Transverse colon (tissue), 4 donors: ENCODE results near the gene SMAD1. TPM values are rescaled to one million over a fixed set of nuclear protein-coding genes. Genes with fewer than 3 reads are reported as not detected.

Experiments
- DNase-seq: peaks from one replicate; pipeline ENCODE4 v3.0.0-alpha.2; 2019
- H3K27ac ChIP-seq, 4 donors: fragments of 200-600 bp; sonication (generic); 2 replicates each; pipeline ENCODE4 v1.5.1; 2016 to 2018; ENCODE audit warnings: inconsistent platforms in 4 of 4
- H3K27me3 ChIP-seq: fragments of 200-600 bp; sonication (generic); 2 replicates; pipeline ENCODE4 v1.5.1; 2017; ENCODE audit warnings: inconsistent platforms
- H3K36me3 ChIP-seq, 4 donors: fragments of 200-600 bp; sonication (generic); 2 replicates each; pipeline ENCODE4 v1.5.1; 2017 to 2019; ENCODE audit warnings: inconsistent platforms in 4 of 4
- H3K4me1 ChIP-seq, 4 donors: fragments of 200-600 bp; sonication (generic); 2 replicates each; pipeline ENCODE4 v1.5.1; 2017 to 2020; ENCODE audit warnings: inconsistent platforms in 4 of 4
- H3K4me3 ChIP-seq, 4 donors: fragments of 200-600 bp; sonication (generic); 1 replicate in 1 of 4; 2 replicates in 3 of 4; pipeline versions ENCODE4 v1.5.1 to v1.6.1; 2017 to 2019; ENCODE audit warnings: inconsistent platforms in 4 of 4
- H3K9me3 ChIP-seq, 2 donors: fragments of 200-600 bp; sonication (generic); 2 replicates each; pipeline ENCODE4 v1.5.1; 2017 to 2019; ENCODE audit warnings: inconsistent platforms in 2 of 2
- CTCF ChIP-seq, 5 experiments: fragments of 200-600 bp in 3 of 5; fragments of 450-650 bp in 2 of 5; sonication (generic) in 3 of 5; IDR thresholded peaks; 1 replicate in 2 of 5; 2 replicates in 3 of 5; pipeline ENCODE4 v1.5.1; 2016 to 2017; ENCODE audit warnings: antibody characterized with exemption in 5 of 5, inconsistent platforms in 3 of 5, mild to moderate bottlenecking in 2 of 5, moderate library complexity in 1 of 5
- EP300 ChIP-seq: sonication (generic); formaldehyde crosslinking; IDR thresholded peaks from one replicate; pipeline ENCODE4 v1.6.1; 2017; ENCODE audit warnings: antibody characterized with exemption, low read depth
- POLR2A ChIP-seq: fragments of 450-650 bp; IDR thresholded peaks from one replicate; pipeline ENCODE4 v1.6.1; 2016; ENCODE audit warnings: antibody characterized with exemption, mild to moderate bottlenecking, moderate library complexity
- POLR2AphosphoS5 ChIP-seq, 3 donors: sonication (generic); formaldehyde crosslinking; IDR thresholded peaks; one replicate each; pipeline ENCODE4 v1.6.1; 2016; ENCODE audit warnings: antibody characterized with exemption in 3 of 3
- WGBS, 2 donors: methylation state at CpG; one replicate each; pipeline ENCODE4 v1.1.5; 2018; ENCODE audit warnings: low coverage in 1 of 2; 5-methylcytosine and 5-hydroxymethylcytosine counted together
- in situ Hi-C, 4 donors: fragments of 200-750 bp; cut with MboI; loops; one replicate each; pipeline versions ENCODE4 v1.15.0 to v1.15.1; 2017; ENCODE audit warnings: low sequenced_read_pairs in 3 of 4, low pct_ligation_motif_present in 1 of 4, low pct_unique_long_range_greater_than_20kb in 1 of 4
- intact Hi-C: fragments of 100-400 bp; cut with DNase I; formaldehyde crosslinking; loops from one replicate; pipeline ENCODE4 v1.15.1; 2023; ENCODE audit warnings: low total_unique reads
- total RNA-seq, 4 donors: library from RNA; depleted of rRNA; stranded (reverse); fragments of >200 nt; gene quantifications; one replicate each; pipeline ENCODE4 v1.1.0, GENCODE V29; 2016

SMAD1 gene
- total RNA-seq, 4 donors from 2014 or later: 42.9 to 65.1 (median 46.5) TPM

GRCh38 chr4:145525291-145525740 lies 43.7 kb downstream of the SMAD1 start:
- 33% methylated on average over 1 of the region's 1 CpG; no CpG with 5 or more reads in 1 of the 2 donors for WGBS, 2 donors
- Histone ChIP-seq H3K4me1 (peaks cover 0 to 48% (median 8%) of the 10 kb centered on the region in 4 donors), H3K27ac (peak overlapping the region in 3 of 4 donors; percentile 5 to 13 (median 11))

GRCh38 chr4:145527773-145528172 lies 46.1 kb downstream of the SMAD1 start:
- in situ Hi-C loops (no loop called here), intact Hi-C loops (no loop called here)
- Histone ChIP-seq H3K4me1 (peaks cover 0 to 44% (median 8%) of the 10 kb centered on the region in 4 donors), H3K4me3 (no peak overlapping the region), H3K27me3 (no peaks in the 10 kb centered on the region), H3K36me3 (no peaks in the 10 kb centered on the region), H3K27ac (no peak overlapping the region), H3K9me3 (no peaks in the 10 kb centered on the region)
- WGBS, 2 donors: 78 to 96% methylated on average over 4 to 10 of the region's 10 CpGs
- DNase-seq: no peak
- TF ChIP-seq EP300: no peak

More at GRCh38 chr4:145525291-145525740, 43.7 kb downstream of the SMAD1 start:
- Histone ChIP-seq H3K27me3 (no peaks in the 10 kb centered on the region), H3K9me3 (no peaks in the 10 kb centered on the region), H3K4me3 (no peak overlapping the region), H3K36me3 (no peaks in the 10 kb centered on the region)
- DNase-seq: no peak
- in situ Hi-C loops (no loop called here), intact Hi-C loops (no loop called here)
- TF ChIP-seq CTCF (IDR thresholded peaks at IDR 0.05): no peak

GRCh38 chr4:145528601-145529000 lies 46.9 kb downstream of the SMAD1 start:
- intact Hi-C loops: no loop called here
- H3K4me3 ChIP-seq: no peak overlapping the region
- WGBS, 2 donors: 49 to 66% methylated on average over 3 of the region's 3 CpGs
- no peak for DNase-seq
- no peaks in the 10 kb centered on the region for H3K27me3 ChIP-seq
- H3K27ac ChIP-seq: no peak overlapping the region
- TF ChIP-seq CTCF (IDR thresholded peaks at IDR 0.05): no peak
- TF ChIP-seq POLR2A: no peak
- no peak for TF ChIP-seq EP300
- no peak for TF ChIP-seq POLR2AphosphoS5 (IDR thresholded peaks at IDR 0.05)
- H3K4me1 ChIP-seq: peaks cover 0 to 44% (median 8%) of the 10 kb centered on the region in 4 donors
- H3K36me3 ChIP-seq: no peaks in the 10 kb centered on the region
- H3K9me3 ChIP-seq: no peaks in the 10 kb centered on the region
- in situ Hi-C loops: no loop called here

- Histone ChIP-seq H3K36me3 (no peaks in the 10 kb centered on the region), H3K27ac (no peak overlapping the region), H3K9me3 (no peaks in the 10 kb centered on the region), H3K4me3 (no peak overlapping the region), H3K27me3 (no peaks in the 10 kb centered on the region), H3K4me1 (peaks cover 0 to 37% (median 8%) of the 10 kb centered on the region in 4 donors)
- intact Hi-C loops: no loop called here
- in situ Hi-C loops: no loop called here
- DNase-seq: no peak
- no peak for TF ChIP-seq CTCF (IDR thresholded peaks at IDR 0.05)
- TF ChIP-seq EP300: no peak
- TF ChIP-seq POLR2AphosphoS5 (IDR thresholded peaks at IDR 0.05): no peak
- no peak for TF ChIP-seq POLR2A
- 68 to 69% methylated on average over 2 of the region's 2 CpGs for WGBS, 2 donors
Measured at GRCh38 chr4:145530189-145530588, 48.5 kb downstream of the SMAD1 start.

- TF ChIP-seq POLR2AphosphoS5 (IDR thresholded peaks at IDR 0.05): no peak
- no peak for TF ChIP-seq POLR2A
- TF ChIP-seq CTCF (IDR thresholded peaks at IDR 0.05): no peak
- Histone ChIP-seq H3K4me1 (peaks cover 0 to 32% (median 7%) of the 10 kb centered on the region in 4 donors), H3K9me3 (no peaks in the 10 kb centered on the region), H3K4me3 (no peak overlapping the region), H3K27me3 (no peaks in the 10 kb centered on the region), H3K36me3 (no peaks in the 10 kb centered on the region), H3K27ac (no peak overlapping the region)
- intact Hi-C loops: no loop called here
- in situ Hi-C loops: no loop called here
- DNase-seq: no peak
- 45 to 64% methylated on average over 1 of the region's 1 CpG for WGBS, 2 donors
Measured at GRCh38 chr4:145530662-145531061, 49.0 kb downstream of the SMAD1 start.
